HG03025 (cell line): ENCODE data around the gene LRRC17.
"Not testable (repeated sequence)": the region's sequence is repeated elsewhere in the genome, so short reads cannot be mapped to it uniquely, and the experiment has no call there.

ENCODE experiments used
- ATAC-seq: cut with Tn5 transposase; IDR thresholded peaks from one replicate; pipeline ENCODE4 v1.9.1; 2021; ENCODE audit warnings: mild to moderate bottlenecking, moderate library complexity; ENCODE audit not compliant: unreplicated experiment, low FRiP score

LRRC17 gene

GRCh38 chr7:102935450-102936115 lies 22.8 kb downstream of the LRRC17 start:
- ATAC-seq, result no peak

- ATAC-seq, result no peak
These were observed 25.9 kb downstream of the LRRC17 start for GRCh38 chr7:102938679-102939078.

- no peak for ATAC-seq
These were observed 29.5 kb downstream of the LRRC17 start for GRCh38 chr7:102942181-102942866.

GRCh38 chr7:102942868-102943267 lies 30.1 kb downstream of the LRRC17 start:
- ATAC-seq, result no peak

GRCh38 chr7:102943423-102944169 lies 30.8 kb downstream of the LRRC17 start:
- no peak for ATAC-seq

- ATAC-seq, result no peak
These were observed 31.4 kb downstream of the LRRC17 start for GRCh38 chr7:102944241-102944640.

GRCh38 chr7:102951839-102952238 lies 39.0 kb downstream of the LRRC17 start:
- ATAC-seq, result no peak

GRCh38 chr7:102953406-102953805 lies 40.6 kb downstream of the LRRC17 start:
- no peak for ATAC-seq

- not testable (repeated sequence) for ATAC-seq
These were observed 41.6 kb downstream of the LRRC17 start for GRCh38 chr7:102954359-102954758.

- ATAC-seq, result not testable (repeated sequence)
These were observed 45.2 kb downstream of the LRRC17 start for GRCh38 chr7:102958004-102958403.

- not testable (repeated sequence) for ATAC-seq
These were observed 49.2 kb downstream of the LRRC17 start for GRCh38 chr7:102961993-102962392.

GRCh38 chr7:102966465-102966864 lies 53.7 kb downstream of the LRRC17 start:
- no peak for ATAC-seq

GRCh38 chr7:102967798-102968197 lies 55.0 kb downstream of the LRRC17 start:
- no peak for ATAC-seq

- no peak for ATAC-seq
These were observed 60.4 kb downstream of the LRRC17 start for GRCh38 chr7:102973096-102973802.

- ATAC-seq, result no peak
These were observed 61.8 kb downstream of the LRRC17 start for GRCh38 chr7:102974366-102975236.

GRCh38 chr7:102975854-102976253 lies 63.1 kb downstream of the LRRC17 start:
- ATAC-seq, result no peak

GRCh38 chr7:102976493-102976892 lies 63.7 kb downstream of the LRRC17 start:
- no peak for ATAC-seq

GRCh38 chr7:102977586-102977985 lies 64.8 kb downstream of the LRRC17 start:
- ATAC-seq, result not testable (repeated sequence)

GRCh38 chr7:102978284-102978683 lies 65.5 kb downstream of the LRRC17 start:
- ATAC-seq, result no peak

GRCh38 chr7:102979670-102980069 lies 66.9 kb downstream of the LRRC17 start:
- no peak for ATAC-seq
